ENCODE results near the gene ALX4.

ALX4 gene

DNA sequence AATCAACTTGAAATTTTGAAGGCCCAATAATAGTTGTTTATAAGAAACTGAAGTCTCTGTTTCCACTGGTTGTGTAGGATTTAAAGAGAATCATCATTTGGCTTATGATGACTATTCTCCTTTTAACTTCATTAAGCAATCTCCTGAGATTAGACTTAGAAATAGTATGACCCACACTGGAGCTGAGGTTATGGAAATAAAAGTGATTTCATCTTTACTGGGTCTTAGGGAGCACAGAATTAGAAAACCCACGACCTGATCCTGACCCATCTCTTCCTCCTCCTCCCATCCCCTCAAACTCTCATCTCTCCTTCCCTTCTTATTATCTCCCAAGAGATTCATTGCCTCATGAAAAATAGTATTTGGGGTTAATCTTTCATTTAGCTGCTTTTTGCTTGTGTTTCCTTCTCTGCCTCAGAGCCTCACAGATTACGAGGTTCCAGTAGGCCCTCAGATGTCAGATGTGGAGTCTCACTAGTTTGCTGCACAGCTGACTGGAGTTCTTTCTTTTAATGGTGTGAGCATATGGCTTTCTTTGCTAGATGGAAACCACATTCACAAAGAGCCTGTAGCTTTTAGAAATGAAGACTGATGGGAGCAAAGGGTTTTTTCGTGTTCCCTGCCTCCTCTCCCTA lies 85.0 kb downstream of the ALX4 start:
- H3K36me3 ChIP-seq, result no peaks in the 10 kb centered on the region
- H3K27me3 ChIP-seq, result no peaks in the 10 kb centered on the region
- DNase-seq, result no peak
- no peak overlapping the region for H3K4me3 ChIP-seq (ENCODE audit: low read depth, low read length)
- no peaks in the 10 kb centered on the region for H3K4me1 ChIP-seq
- H3K9me3 ChIP-seq, result no peaks in the 10 kb centered on the region
- TF ChIP-seq, protein P1, sequence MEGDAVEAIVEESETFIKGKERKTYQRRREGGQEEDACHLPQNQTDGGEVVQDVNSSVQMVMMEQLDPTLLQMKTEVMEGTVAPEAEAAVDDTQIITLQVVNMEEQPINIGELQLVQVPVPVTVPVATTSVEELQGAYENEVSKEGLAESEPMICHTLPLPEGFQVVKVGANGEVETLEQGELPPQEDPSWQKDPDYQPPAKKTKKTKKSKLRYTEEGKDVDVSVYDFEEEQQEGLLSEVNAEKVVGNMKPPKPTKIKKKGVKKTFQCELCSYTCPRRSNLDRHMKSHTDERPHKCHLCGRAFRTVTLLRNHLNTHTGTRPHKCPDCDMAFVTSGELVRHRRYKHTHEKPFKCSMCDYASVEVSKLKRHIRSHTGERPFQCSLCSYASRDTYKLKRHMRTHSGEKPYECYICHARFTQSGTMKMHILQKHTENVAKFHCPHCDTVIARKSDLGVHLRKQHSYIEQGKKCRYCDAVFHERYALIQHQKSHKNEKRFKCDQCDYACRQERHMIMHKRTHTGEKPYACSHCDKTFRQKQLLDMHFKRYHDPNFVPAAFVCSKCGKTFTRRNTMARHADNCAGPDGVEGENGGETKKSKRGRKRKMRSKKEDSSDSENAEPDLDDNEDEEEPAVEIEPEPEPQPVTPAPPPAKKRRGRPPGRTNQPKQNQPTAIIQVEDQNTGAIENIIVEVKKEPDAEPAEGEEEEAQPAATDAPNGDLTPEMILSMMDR (IDR thresholded peaks at IDR 0.05; ENCODE audit: low read depth, low read length), result no peak

- no peak overlapping the region for H3K4me3 ChIP-seq (ENCODE audit: low read depth, low read length)
- H3K36me3 ChIP-seq, result no peaks in the 10 kb centered on the region
- H3K27me3 ChIP-seq, result no peaks in the 10 kb centered on the region
- TF ChIP-seq, protein P1 (IDR thresholded peaks at IDR 0.05; ENCODE audit: low read depth, low read length), result no peak
- H3K9me3 ChIP-seq, result no peaks in the 10 kb centered on the region
- no peaks in the 10 kb centered on the region for H3K4me1 ChIP-seq
- DNase-seq, result no peak
Measured at GRCh38 chr11:44223238-44223637, 86.7 kb downstream of the ALX4 start.

GRCh38 chr11:44221992-44222391 lies 87.9 kb downstream of the ALX4 start:
- no peaks in the 10 kb centered on the region for H3K4me1 ChIP-seq
- H3K27me3 ChIP-seq, result no peaks in the 10 kb centered on the region
- no peak overlapping the region for H3K4me3 ChIP-seq (ENCODE audit: low read depth, low read length)
- no peak for DNase-seq
- H3K9me3 ChIP-seq, result no peaks in the 10 kb centered on the region
- TF ChIP-seq, protein P1 (IDR thresholded peaks at IDR 0.05; ENCODE audit: low read depth, low read length), result no peak
- H3K36me3 ChIP-seq, result no peaks in the 10 kb centered on the region

GRCh38 chr11:44221456-44221855 lies 88.5 kb downstream of the ALX4 start:
- no peaks in the 10 kb centered on the region for H3K36me3 ChIP-seq
- DNase-seq, result no peak
- H3K4me1 ChIP-seq, result no peaks in the 10 kb centered on the region
- H3K27me3 ChIP-seq, result no peaks in the 10 kb centered on the region
- H3K9me3 ChIP-seq, result no peaks in the 10 kb centered on the region
- H3K4me3 ChIP-seq (ENCODE audit: low read depth, low read length), result no peak overlapping the region
- TF ChIP-seq, protein P1 (IDR thresholded peaks at IDR 0.05; ENCODE audit: low read depth, low read length), result no peak

DNA sequence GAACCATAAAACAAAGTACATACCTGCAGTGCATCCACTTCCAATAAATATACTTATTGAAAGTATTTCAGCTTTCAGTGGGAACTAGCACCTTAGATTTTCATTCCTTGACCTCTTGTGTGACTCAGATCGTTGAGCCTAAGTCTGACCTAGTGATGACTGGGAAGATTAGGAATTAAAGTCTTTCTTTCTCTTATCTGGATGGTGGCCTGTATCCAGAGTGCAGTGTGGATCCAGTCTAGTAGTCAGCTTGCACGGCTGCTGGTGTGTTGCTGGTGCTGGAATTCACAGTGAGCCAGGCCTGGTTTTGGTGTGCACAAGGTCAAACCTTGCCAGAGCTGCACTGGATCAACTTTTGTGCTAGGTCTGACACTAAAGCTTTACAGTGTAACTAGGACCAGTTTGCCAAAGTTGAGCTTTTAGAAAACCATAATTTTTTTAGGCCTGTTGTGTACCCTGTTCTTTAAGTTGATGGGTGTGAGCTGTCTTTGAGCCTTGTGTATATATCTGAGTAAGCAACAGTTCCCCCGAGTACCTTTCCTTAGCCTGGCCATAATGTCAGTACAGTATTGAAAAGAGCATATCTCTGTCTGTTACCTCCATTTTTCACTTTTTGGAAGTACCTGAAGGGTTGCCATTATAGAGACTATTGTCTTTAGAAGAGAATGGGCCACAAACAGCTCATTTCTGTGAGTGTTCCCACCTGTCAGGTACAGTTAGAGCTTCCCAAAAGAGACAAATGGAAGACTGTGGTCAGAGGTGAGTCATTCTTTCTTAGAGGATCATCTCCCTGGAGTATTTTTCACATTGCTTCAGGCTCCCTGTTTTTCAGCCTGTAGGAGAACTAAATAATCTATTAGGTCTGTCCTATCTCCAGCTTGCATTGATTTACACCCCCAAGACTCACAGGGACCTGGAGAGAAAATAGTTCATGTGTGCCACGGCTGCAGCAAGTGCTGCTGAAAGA lies 89.8 kb downstream of the ALX4 start:
- Histone ChIP-seq H3K4me3 (ENCODE audit: low read depth, low read length) (no peak overlapping the region), H3K9me3 (no peaks in the 10 kb centered on the region), H3K27me3 (no peaks in the 10 kb centered on the region), H3K4me1 (no peaks in the 10 kb centered on the region), H3K36me3 (no peaks in the 10 kb centered on the region)
- TF ChIP-seq, protein P1 (IDR thresholded peaks at IDR 0.05; ENCODE audit: low read depth, low read length), result no peak
- DNase-seq, result no peak

- Histone ChIP-seq H3K36me3 (no peaks in the 10 kb centered on the region), H3K9me3 (no peaks in the 10 kb centered on the region), H3K27me3 (no peaks in the 10 kb centered on the region), H3K4me3 (ENCODE audit: low read depth, low read length) (no peak overlapping the region), H3K4me1 (no peaks in the 10 kb centered on the region)
- TF ChIP-seq, protein P1 (IDR thresholded peaks at IDR 0.05; ENCODE audit: low read depth, low read length), result no peak
- DNase-seq, result no peak
Measured at GRCh38 chr11:44217432-44217831, 92.5 kb downstream of the ALX4 start.
